ENCODE data around the gene TMTC2. TPM values are rescaled to one million over a fixed set of nuclear protein-coding genes. Genes with fewer than 3 reads are reported as not detected.
"Not testable (repeated sequence)": the region's sequence is repeated elsewhere in the genome, so short reads cannot be mapped to it uniquely, and the experiment has no call there.

TMTC2 gene
- total and polyA plus RNA-seq, 4 experiments from 2014 or later: 0.09 to 8.2 (median 4.2) TPM

DNA sequence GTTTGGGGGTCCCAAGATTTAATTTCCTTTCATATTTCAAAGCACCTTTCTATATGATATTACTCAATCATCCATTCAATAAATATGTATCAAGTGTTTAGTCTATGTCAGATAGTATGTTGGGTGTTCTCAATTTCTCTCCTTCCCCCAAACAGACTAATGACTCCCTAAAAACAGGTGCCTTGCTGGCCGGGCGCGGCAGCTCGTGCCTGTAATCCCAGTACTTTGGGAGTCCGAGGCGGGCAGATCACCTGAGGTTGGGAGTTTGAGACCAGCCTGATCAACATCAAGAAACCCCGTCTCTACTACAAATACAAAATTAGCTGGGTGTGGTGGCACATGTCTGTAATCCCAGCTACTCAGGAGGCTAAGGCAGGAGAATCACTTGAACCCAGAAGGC lies 78.5 kb downstream of the TMTC2 start:
- H3K27ac ChIP-seq (ENCODE audit: low read depth, low read length); H3K9me3 Mint-ChIP-seq; H3K36me3 ChIP-seq (ENCODE audit: insufficient read depth, low read length); POLR2A ChIA-PET (ENCODE audit: partially characterized antibody); H3K36me3 Mint-ChIP-seq; H3K4me3 Mint-ChIP-seq; H3K4me1 ChIP-seq (ENCODE audit: insufficient read depth, low read length); intact Hi-C loops (cut with micrococcal nuclease); DNase-seq; H3K27me3 Mint-ChIP-seq; H3K4me1 Mint-ChIP-seq; H3K4me3 ChIP-seq (ENCODE audit: low read length in 2 of 2); H3K27ac Mint-ChIP-seq; H3K9me3 ChIP-seq (ENCODE audit: control insufficient read depth in 1 of 2, low read length in 2 of 2); H3K27me3 ChIP-seq (ENCODE audit: insufficient read depth, low read length): not testable (repeated sequence)
- CTCF ChIA-PET (ENCODE audit: partially characterized antibody): interaction anchor here (0.9 kb wide), 1 partner anchor 12 kb away, joined by 3 read pairs; no protein-coding TSS in a partner anchor

DNA sequence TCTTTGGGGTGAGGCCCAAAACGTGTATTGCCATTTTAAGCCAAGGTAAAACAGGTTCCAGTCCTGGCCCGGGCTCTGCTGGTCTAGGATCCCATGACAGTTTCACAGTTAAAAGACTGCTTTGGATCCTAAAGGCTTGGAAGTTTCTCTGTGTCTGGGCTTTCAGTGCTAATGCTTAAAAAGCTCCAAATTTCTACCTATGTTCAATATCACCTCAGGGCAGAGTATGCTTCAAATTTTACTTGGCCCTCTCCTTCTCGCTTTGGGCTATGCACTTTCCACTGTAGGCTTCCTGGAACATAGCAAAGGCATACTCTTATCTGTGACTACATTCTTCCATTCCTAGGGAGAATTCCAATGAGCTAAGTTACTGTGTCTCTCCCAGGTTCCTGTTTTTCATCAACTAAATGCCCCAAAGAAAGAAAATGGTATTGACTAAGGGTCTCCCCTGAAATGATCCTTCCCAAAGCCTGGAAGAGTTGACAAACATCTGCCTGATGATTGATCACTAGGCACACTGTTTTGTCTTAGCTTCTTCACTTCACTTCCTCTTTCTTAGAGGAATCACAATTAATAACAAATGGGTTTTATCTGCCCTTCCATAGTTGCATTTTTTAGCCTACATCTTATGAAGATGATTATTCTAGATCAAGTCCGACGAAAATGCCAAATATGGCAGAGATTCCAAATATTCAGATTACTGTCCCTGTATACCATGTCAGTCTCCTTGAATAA lies 79.4 kb downstream of the TMTC2 start:
- Mint-ChIP-seq H3K9me3 (peaks cover 0 to 2% (median 0%) of the 10 kb centered on the region in 8 donors), H3K4me3 (no peak overlapping the region), H3K27me3 (no peaks in the 10 kb centered on the region), H3K27ac (no peak overlapping the region), H3K36me3 (no peaks in the 10 kb centered on the region), H3K4me1 (no peaks in the 10 kb centered on the region)
- no peaks in the 10 kb centered on the region for H3K4me1 ChIP-seq (ENCODE audit: insufficient read depth, low read length)
- DNase-seq: no peak
- POLR2A ChIA-PET (ENCODE audit: partially characterized antibody): no interaction called here
- CTCF ChIA-PET (ENCODE audit: partially characterized antibody): no interaction called here
- no peaks in the 10 kb centered on the region for H3K9me3 ChIP-seq (ENCODE audit: control insufficient read depth in 1 of 2, low read length in 2 of 2)
- no peaks in the 10 kb centered on the region for H3K27me3 ChIP-seq (ENCODE audit: insufficient read depth, low read length)
- no peak overlapping the region for H3K4me3 ChIP-seq (ENCODE audit: low read length in 2 of 2)
- no peak overlapping the region for H3K27ac ChIP-seq (ENCODE audit: low read depth, low read length)
- no peaks in the 10 kb centered on the region for H3K36me3 ChIP-seq (ENCODE audit: insufficient read depth, low read length)
- intact Hi-C loops (cut with micrococcal nuclease): no loop called here

DNA sequence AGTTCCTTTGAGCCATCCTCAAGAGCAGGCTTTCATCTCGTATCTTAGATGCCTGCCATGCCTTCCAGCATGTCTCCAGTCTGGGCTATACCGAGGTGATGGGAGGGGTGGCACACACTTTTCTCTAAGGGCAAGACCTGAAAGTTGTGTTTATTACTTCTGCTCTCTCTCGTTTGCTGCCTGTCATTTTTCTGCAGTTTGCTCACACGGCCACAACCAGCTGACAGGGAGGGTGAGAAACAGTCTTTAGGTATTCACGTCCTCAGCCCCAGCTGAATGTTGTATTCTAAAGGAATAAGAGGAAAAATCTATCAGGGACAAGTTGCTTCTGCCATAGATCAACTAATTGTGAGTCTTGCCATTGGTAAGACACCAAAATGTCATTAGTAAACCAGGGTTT lies 88.0 kb downstream of the TMTC2 start:
- no peak overlapping the region for H3K27ac Mint-ChIP-seq
- Histone ChIP-seq H3K27ac (ENCODE audit: low read depth, low read length) (no peak overlapping the region), H3K4me3 (ENCODE audit: low read length in 2 of 2) (no peak overlapping the region), H3K4me1 (ENCODE audit: insufficient read depth, low read length) (no peaks in the 10 kb centered on the region), H3K9me3 (ENCODE audit: control insufficient read depth in 1 of 2, low read length in 2 of 2) (no peaks in the 10 kb centered on the region), H3K27me3 (ENCODE audit: insufficient read depth, low read length) (no peaks in the 10 kb centered on the region), H3K36me3 (ENCODE audit: insufficient read depth, low read length) (no peaks in the 10 kb centered on the region)
- no peaks in the 10 kb centered on the region for H3K27me3 Mint-ChIP-seq
- peaks cover 0 to 10% of the 10 kb centered on the region in 2 donors for H3K36me3 Mint-ChIP-seq
- ChIA-PET POLR2A (ENCODE audit: partially characterized antibody) (no interaction called here), CTCF (ENCODE audit: partially characterized antibody) (no interaction called here)
- no peak for DNase-seq
- H3K4me3 Mint-ChIP-seq: no peak overlapping the region
- no peaks in the 10 kb centered on the region for H3K9me3 Mint-ChIP-seq
- H3K4me1 Mint-ChIP-seq: no peaks in the 10 kb centered on the region
- intact Hi-C loops (cut with micrococcal nuclease): no loop called here

DNA sequence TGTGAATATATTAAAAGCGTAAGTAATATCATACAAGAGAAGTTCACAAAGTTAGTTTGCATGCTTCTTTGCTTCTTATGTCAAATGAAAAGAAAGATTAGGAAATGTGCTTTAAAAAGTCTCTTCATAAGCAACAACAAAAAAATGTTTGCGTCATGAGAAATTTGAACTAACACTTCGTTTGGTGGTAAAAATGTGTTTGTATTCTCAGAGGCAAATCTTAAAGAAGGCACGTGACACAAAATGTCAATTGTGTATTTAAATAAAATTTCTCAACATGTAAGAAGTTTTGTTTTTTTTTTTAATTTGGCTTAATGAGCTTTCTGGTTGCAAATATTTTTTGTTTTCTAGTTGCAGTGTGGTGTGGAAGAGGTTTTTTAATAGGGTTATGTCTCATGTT lies 93.8 kb downstream of the TMTC2 start:
- no peaks in the 10 kb centered on the region for H3K27me3 Mint-ChIP-seq
- no peak overlapping the region for H3K4me3 Mint-ChIP-seq
- Histone ChIP-seq H3K36me3 (ENCODE audit: insufficient read depth, low read length) (no peaks in the 10 kb centered on the region), H3K4me3 (ENCODE audit: low read length in 2 of 2) (no peak overlapping the region), H3K27ac (ENCODE audit: low read depth, low read length) (no peak overlapping the region), H3K9me3 (ENCODE audit: control insufficient read depth in 1 of 2, low read length in 2 of 2) (no peaks in the 10 kb centered on the region), H3K4me1 (ENCODE audit: insufficient read depth, low read length) (no peaks in the 10 kb centered on the region), H3K27me3 (ENCODE audit: insufficient read depth, low read length) (no peaks in the 10 kb centered on the region)
- DNase-seq: no peak
- H3K27ac Mint-ChIP-seq: no peak overlapping the region
- H3K4me1 Mint-ChIP-seq: no peaks in the 10 kb centered on the region
- intact Hi-C loops (cut with micrococcal nuclease): no loop called here
- peaks cover 0 to under 1% of the 10 kb centered on the region in 2 donors for H3K36me3 Mint-ChIP-seq
- CTCF ChIA-PET (ENCODE audit: partially characterized antibody): no interaction called here
- POLR2A ChIA-PET (ENCODE audit: partially characterized antibody): no interaction called here
- peaks cover 0 to 3% (median 0%) of the 10 kb centered on the region in 8 donors for H3K9me3 Mint-ChIP-seq

DNA sequence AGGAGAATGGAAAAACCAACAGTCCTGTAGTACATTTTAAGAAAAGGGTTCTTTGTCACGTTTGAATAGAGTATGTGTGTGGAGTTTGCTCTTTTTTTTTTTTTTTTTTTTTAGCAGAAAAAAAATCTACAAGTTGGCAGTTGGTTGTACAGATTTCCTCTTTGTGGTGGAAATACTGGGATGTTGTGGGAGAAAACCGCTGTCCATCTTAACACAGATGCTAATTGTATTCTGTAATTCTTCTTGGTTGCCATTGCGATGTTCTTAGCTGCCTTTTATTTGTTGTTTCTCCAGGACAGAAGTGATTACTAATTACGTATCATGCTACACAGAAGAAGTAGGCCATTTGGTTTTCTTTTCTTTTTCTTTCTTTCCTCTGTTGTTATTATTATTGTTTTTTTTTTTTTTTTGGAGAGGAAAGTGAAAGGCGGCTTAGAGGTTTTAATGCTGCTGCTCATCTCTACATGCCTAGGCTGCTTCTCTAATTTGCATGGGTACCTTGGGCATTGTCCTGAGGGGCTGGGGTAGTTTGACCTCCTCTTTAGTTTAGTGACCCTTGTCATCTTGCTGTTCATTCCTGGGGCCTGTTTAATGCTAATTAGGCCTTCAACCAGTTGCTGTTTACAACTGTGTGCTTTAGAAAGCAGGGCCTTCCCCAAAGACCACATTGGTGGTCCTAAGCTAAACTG lies 94.7 kb downstream of the TMTC2 start:
- no peak for DNase-seq

DNA sequence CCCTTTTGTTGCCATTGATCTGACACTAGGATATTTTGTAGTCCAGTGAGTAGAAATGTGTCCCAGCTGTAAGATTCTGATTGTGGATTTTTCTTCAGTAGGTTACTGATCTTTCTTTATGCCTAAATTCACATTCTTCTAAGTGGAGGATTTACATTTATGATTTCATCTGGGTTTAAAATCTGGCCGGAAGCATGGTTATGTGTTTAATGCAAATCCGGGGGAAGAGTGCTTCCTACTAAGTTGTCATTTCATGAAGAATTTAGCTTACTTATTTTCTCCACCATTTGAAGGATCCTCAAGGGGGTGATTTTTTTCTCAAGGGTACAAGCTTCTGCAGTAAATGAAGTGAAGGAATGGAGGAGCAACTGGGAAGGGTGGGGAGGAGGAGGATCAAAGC lies 96.7 kb downstream of the TMTC2 start:
- H3K9me3 Mint-ChIP-seq: peaks cover 0 to 3% (median 0%) of the 10 kb centered on the region in 8 donors
- no peak for DNase-seq
- Histone ChIP-seq H3K27me3 (ENCODE audit: insufficient read depth, low read length) (no peaks in the 10 kb centered on the region), H3K9me3 (ENCODE audit: control insufficient read depth in 1 of 2, low read length in 2 of 2) (no peaks in the 10 kb centered on the region), H3K4me3 (ENCODE audit: low read length in 2 of 2) (no peak overlapping the region), H3K4me1 (ENCODE audit: insufficient read depth, low read length) (no peaks in the 10 kb centered on the region), H3K36me3 (ENCODE audit: insufficient read depth, low read length) (no peaks in the 10 kb centered on the region), H3K27ac (ENCODE audit: low read depth, low read length) (no peak overlapping the region)
- no peaks in the 10 kb centered on the region for H3K36me3 Mint-ChIP-seq
- H3K4me3 Mint-ChIP-seq: no peak overlapping the region
- H3K27ac Mint-ChIP-seq: no peak overlapping the region
- ChIA-PET CTCF (ENCODE audit: partially characterized antibody) (no interaction called here), POLR2A (ENCODE audit: partially characterized antibody) (no interaction called here)
- intact Hi-C loops (cut with micrococcal nuclease): no loop called here
- H3K27me3 Mint-ChIP-seq: no peaks in the 10 kb centered on the region
- H3K4me1 Mint-ChIP-seq: no peaks in the 10 kb centered on the region

More for the DNA sequence above, 94.7 kb downstream of the TMTC2 start:
- Histone ChIP-seq H3K27ac (ENCODE audit: low read depth, low read length) (no peak overlapping the region), H3K36me3 (ENCODE audit: insufficient read depth, low read length) (no peaks in the 10 kb centered on the region), H3K9me3 (ENCODE audit: control insufficient read depth in 1 of 2, low read length in 2 of 2) (no peaks in the 10 kb centered on the region), H3K4me3 (ENCODE audit: low read length in 2 of 2) (no peak overlapping the region), H3K27me3 (ENCODE audit: insufficient read depth, low read length) (no peaks in the 10 kb centered on the region), H3K4me1 (ENCODE audit: insufficient read depth, low read length) (no peaks in the 10 kb centered on the region)
- Mint-ChIP-seq H3K9me3 (peaks cover 0 to 3% (median 0%) of the 10 kb centered on the region in 8 donors), H3K27ac (no peak overlapping the region), H3K4me3 (no peak overlapping the region), H3K36me3 (no peaks in the 10 kb centered on the region), H3K27me3 (no peaks in the 10 kb centered on the region), H3K4me1 (no peaks in the 10 kb centered on the region)
- ChIA-PET POLR2A (ENCODE audit: partially characterized antibody) (no interaction called here), CTCF (ENCODE audit: partially characterized antibody) (no interaction called here)
- intact Hi-C loops (cut with micrococcal nuclease): no loop called here

DNA sequence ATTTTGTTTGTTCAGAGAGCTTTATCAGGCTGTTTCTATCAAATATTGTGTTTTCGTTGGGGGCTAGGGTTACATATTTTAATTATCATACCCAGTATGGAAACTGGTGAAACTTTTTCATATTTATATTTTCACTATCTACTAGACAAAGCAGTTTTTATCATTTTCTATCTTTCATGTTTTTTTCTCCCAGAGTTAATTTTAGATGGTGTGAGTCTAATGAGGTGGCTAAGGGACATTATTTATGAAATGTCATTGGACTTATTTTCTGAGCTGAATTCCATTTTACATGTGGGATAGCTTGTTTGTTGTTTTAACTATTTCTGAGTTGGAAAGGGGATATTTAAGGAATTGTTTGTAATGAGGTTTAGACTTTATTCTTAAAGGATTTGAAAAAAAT lies 100.3 kb downstream of the TMTC2 start:
- intact Hi-C loops (cut with micrococcal nuclease): no loop called here
- no peaks in the 10 kb centered on the region for H3K4me1 ChIP-seq (ENCODE audit: insufficient read depth, low read length)
- no peaks in the 10 kb centered on the region for H3K9me3 ChIP-seq (ENCODE audit: control insufficient read depth in 1 of 2, low read length in 2 of 2)
- H3K27ac ChIP-seq (ENCODE audit: low read depth, low read length): no peak overlapping the region
- H3K27me3 ChIP-seq (ENCODE audit: insufficient read depth, low read length): no peaks in the 10 kb centered on the region
- H3K4me1 Mint-ChIP-seq: no peaks in the 10 kb centered on the region
- H3K27me3 Mint-ChIP-seq: no peaks in the 10 kb centered on the region
- peaks cover 0 to 3% (median 0%) of the 10 kb centered on the region in 8 donors for H3K9me3 Mint-ChIP-seq
- DNase-seq: no peak
- H3K36me3 Mint-ChIP-seq: peaks cover 4 to 8% of the 10 kb centered on the region in 2 donors
- POLR2A ChIA-PET (ENCODE audit: partially characterized antibody): no interaction called here
- CTCF ChIA-PET (ENCODE audit: partially characterized antibody): no interaction called here
- H3K27ac Mint-ChIP-seq: no peak overlapping the region
- H3K4me3 ChIP-seq (ENCODE audit: low read length in 2 of 2): no peak overlapping the region
- H3K36me3 ChIP-seq (ENCODE audit: insufficient read depth, low read length): no peaks in the 10 kb centered on the region
- H3K4me3 Mint-ChIP-seq: no peak overlapping the region
